GM15510 (cell line): ENCODE data around the gene CCHCR1.

ENCODE experiments used
- POLR2A ChIP-seq: IDR thresholded peaks from 3 replicates; pipeline ENCODE4 v1.6.1; 2011; ENCODE audit warnings: borderline replicate concordance; ENCODE audit not compliant: insufficient read length; ENCODE audit errors: extremely low read depth

The CCHCR1 gene

DNA sequence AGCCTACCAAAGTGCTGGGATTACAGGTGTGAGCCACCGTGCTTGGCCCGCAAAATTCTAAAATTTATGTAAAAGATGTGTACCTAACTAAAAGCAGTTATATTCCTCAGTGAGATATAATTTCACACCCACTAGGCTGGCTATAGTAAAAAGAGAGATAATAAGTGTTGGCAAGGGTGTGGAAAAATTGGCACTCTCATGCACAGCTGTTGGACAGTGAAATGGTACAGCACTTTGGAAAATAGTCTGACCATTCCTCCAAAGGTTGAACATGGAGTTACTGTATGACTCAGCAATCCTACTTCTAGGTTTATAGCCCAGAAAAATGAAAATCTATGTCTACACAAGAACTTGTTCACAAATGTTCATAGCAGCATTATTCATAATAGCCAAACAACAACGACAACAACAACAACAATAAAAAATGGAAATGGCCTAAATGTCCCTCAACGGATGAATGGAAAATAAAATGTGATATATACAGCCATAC, 59.1 kb downstream of the CCHCR1 start:
- no peak for TF ChIP-seq POLR2A

GRCh38 chr6:31096656-31097055, 60.9 kb downstream of the CCHCR1 start:
- no peak for TF ChIP-seq POLR2A

DNA sequence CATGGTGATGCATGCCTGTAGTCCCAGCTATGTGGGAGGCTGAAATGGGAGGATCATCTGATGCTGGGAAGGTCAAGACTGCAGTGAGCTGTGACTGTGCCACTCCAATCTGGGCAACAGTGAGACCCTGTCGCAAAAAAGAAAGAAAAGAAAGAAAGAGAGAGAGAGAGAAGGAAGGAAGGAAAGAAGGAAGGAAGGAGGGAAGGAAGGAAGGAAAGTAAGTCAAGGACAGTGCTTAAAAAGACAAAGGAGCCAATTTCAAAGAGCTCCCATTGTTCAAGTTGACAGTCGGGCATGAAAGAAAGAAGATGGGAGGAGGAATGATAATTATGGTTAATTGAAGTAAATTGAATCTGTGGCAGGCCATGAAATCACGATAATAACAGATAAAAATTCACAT, 61.4 kb downstream of the CCHCR1 start:
- no peak for TF ChIP-seq POLR2A

DNA sequence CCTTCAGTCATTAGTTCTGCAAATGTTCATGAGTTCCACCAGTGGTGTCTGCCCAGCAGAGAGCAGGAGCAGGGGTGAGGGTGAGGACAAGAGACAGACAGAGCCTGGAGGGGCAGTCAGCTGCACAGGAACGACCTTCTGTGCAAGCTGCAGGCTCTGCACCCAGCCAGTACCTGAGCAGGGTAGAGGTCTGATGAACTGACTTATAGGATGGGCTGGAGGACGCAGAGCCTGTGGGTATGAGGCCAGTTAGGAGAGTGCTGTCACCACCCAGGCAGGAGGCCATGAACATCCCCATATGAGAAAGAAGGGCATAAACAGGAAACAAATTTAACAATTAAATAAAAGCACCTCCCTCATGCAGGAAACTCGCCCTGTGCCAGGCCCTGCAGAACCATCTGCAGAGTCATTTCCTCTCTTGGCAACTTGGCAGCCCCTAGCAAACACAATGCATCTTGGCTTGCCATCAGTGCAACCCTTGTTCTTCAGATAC, 63.2 kb downstream of the CCHCR1 start:
- TF ChIP-seq POLR2A, result no peak

DNA sequence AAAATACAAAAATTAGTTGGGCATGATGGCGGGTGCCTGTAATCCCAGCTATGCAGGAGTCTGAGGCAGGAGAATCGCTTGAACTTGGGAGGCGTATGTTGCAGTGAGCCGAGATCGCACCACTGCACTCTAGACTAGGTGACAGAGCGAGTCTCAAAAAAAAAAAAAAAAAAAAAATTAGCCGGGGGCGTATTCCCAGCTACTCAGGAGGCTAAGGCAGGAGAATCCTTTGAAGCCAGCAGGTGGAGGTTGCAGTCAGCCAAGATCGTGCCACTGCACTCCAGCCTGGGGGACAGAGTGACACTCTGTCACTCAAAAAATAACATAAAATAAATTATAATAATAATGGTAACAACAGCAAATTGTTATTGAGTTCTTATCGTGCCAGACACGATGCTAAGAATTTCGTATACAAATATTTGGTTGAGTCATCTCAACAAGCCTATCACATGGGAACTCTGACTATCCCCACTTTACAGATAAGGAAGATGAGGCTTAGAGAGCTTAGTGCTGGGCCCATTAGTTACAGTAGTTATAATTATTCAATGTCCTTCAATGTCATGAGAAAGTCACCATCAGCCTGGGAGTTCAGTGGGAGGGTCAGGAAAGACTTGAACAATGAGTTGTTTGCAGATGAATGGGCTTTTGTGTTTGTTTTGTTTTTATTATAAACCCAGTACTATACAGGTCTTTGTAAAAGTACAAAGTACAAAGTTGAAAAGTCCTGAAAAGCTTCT, 64.7 kb downstream of the CCHCR1 start:
- no peak for TF ChIP-seq POLR2A
